A673 (cell line): Measurements from ENCODE around the gene SCUBE3.

Source experiments
- EZH2 ChIP-seq: fragments of 200-600 bp; sonication (generic); IDR thresholded peaks from 2 replicates; pipeline ENCODE4 v1.6.1; 2017; ENCODE audit warnings: borderline replicate concordance, low read depth, mild to moderate bottlenecking, mixed read lengths, antibody characterized with exemption, low read length; ENCODE audit not compliant: poor library complexity, severe bottlenecking
- TF ChIP-seq, protein P1 (sequence below): fragments of 300-800, 200-600 bp; sonication (generic); conservative IDR thresholded peaks from 2 replicates; pipeline ENCODE4 v1.5.1; 2017; ENCODE audit warnings: low read depth, mild to moderate bottlenecking, antibody characterized with exemption, low read length, moderate library complexity, mixed read lengths

GRCh38 chr6:35295521-35296315 is 82.0 kb downstream of the SCUBE3 start:
- TF ChIP-seq, protein P1, sequence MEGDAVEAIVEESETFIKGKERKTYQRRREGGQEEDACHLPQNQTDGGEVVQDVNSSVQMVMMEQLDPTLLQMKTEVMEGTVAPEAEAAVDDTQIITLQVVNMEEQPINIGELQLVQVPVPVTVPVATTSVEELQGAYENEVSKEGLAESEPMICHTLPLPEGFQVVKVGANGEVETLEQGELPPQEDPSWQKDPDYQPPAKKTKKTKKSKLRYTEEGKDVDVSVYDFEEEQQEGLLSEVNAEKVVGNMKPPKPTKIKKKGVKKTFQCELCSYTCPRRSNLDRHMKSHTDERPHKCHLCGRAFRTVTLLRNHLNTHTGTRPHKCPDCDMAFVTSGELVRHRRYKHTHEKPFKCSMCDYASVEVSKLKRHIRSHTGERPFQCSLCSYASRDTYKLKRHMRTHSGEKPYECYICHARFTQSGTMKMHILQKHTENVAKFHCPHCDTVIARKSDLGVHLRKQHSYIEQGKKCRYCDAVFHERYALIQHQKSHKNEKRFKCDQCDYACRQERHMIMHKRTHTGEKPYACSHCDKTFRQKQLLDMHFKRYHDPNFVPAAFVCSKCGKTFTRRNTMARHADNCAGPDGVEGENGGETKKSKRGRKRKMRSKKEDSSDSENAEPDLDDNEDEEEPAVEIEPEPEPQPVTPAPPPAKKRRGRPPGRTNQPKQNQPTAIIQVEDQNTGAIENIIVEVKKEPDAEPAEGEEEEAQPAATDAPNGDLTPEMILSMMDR = no peak
- TF ChIP-seq EZH2 = no peak
